Small intestine (tissue), 7 donors: ENCODE data around the gene SIK3. TPM values are rescaled to one million over a fixed set of nuclear protein-coding genes. Genes with fewer than 3 reads are reported as not detected.
A peak's percentile ranks its signal among the peaks of the same experiment; 100 is the strongest.

Source experiments
- DNase-seq, 2 donors: peaks; one replicate each; pipeline versions ENCODE4 v3.0.0 to v3.0.0-alpha.2; 2013
- FAIRE-seq: peaks from 2 replicates; lab custom pipeline; 2012; peaks lifted over from hg19 to GRCh38; lab: Jason Lieb, UNC
- H3K27ac ChIP-seq, 3 donors: one replicate each; pipeline ENCODE4 v1.5.1; 2013; ENCODE audit warnings: low read length in 2 of 3, mild to moderate bottlenecking in 2 of 3, control low read depth in 1 of 3, inconsistent platforms in 1 of 3, low read depth in 1 of 3, moderate library complexity in 1 of 3
- H3K27me3 ChIP-seq, 3 donors: one replicate each; pipeline ENCODE4 v1.6.1; 2013; ENCODE audit warnings: low read length in 3 of 3, inconsistent platforms in 1 of 3; ENCODE audit not compliant: control insufficient read depth in 3 of 3, insufficient read depth in 3 of 3
- H3K36me3 ChIP-seq, 3 donors: one replicate each; pipeline ENCODE4 v1.6.1; 2013; ENCODE audit warnings: low read length in 3 of 3, inconsistent platforms in 1 of 3, low read depth in 1 of 3, mild to moderate bottlenecking in 1 of 3, moderate library complexity in 1 of 3; ENCODE audit not compliant: control insufficient read depth in 3 of 3, insufficient read depth in 2 of 3
- H3K4me1 ChIP-seq, 3 donors: one replicate each; pipeline ENCODE4 v1.6.1; 2013; ENCODE audit warnings: low read length in 2 of 3, inconsistent platforms in 1 of 3, low read depth in 1 of 3, mild to moderate bottlenecking in 1 of 3, moderate library complexity in 1 of 3; ENCODE audit not compliant: control insufficient read depth in 3 of 3, insufficient read depth in 2 of 3
- H3K4me3 ChIP-seq, 3 donors: one replicate each; pipeline ENCODE4 v1.5.1; 2013; ENCODE audit warnings: low read length in 3 of 3, control low read depth in 1 of 3, inconsistent platforms in 1 of 3, low read depth in 1 of 3, mild to moderate bottlenecking in 1 of 3, moderate library complexity in 1 of 3
- H3K9me3 ChIP-seq, 2 donors: one replicate each; pipeline ENCODE4 v1.6.1; 2013; ENCODE audit warnings: low read depth in 1 of 2, low read length in 1 of 2; ENCODE audit not compliant: control insufficient read depth in 2 of 2, insufficient read depth in 1 of 2
- WGBS, 3 donors: extraction: QIAGEN DNeasy Blood & Tissue Kit; methylation state at CpG; one replicate each; pipeline ENCODE4 v1.1.7; 2013; 5-methylcytosine and 5-hydroxymethylcytosine counted together
- polyA plus RNA-seq, 4 donors: library from polyadenylated mRNA; stranded (reverse) in 3 of 4; unstranded in 1 of 4; fragments of 200-250 nt in 3 of 4; fragments of 120-200 nt in 1 of 4; gene quantifications; one replicate each; pipeline versions ENCODE4 v1.2.1 to v1.2.3, GENCODE V29; 2013
- donor health status: healthy with polysubstance abuse.
- donor health status: control.
- donor health status: control.
- donor health status: Bipolar disorder and iron deficiency.
- donor health status: healthy.

The SIK3 gene
- polyA plus RNA-seq, 4 donors: 4.9 to 35.3 (median 9.0) TPM

DNA sequence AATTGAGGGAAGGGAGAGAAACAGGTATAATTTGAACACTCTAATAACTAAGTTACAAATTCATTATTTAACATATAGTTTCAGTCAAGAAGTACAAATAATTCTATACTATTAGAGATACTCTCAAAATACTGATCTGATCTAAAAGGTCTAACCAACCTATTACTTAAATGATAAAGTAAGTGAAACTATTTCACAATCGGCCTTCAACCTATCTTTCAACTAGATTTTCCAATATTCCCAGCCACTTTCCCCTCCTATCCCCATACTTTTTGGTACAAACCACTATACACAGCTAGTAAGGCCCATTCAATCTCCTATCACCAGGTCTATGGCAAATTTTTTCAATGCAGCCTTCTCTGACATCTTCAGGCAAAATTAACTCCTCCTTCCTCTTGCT, 106.7 kb downstream of the SIK3 start:
- Histone ChIP-seq H3K4me3 (no peak overlapping the region), H3K27ac (no peak overlapping the region), H3K36me3 (peaks cover 0 to 4% (median 0%) of the 10 kb centered on the region in 3 donors), H3K27me3 (no peaks in the 10 kb centered on the region), H3K9me3 (no peaks in the 10 kb centered on the region), H3K4me1 (peaks cover 5 to 20% (median 19%) of the 10 kb centered on the region in 3 donors)
- DNase-seq (no peak), FAIRE-seq (no peak)
- WGBS, 3 donors: 45 to 79% (median 57%) methylated on average over 1 of the region's 1 CpG

DNA sequence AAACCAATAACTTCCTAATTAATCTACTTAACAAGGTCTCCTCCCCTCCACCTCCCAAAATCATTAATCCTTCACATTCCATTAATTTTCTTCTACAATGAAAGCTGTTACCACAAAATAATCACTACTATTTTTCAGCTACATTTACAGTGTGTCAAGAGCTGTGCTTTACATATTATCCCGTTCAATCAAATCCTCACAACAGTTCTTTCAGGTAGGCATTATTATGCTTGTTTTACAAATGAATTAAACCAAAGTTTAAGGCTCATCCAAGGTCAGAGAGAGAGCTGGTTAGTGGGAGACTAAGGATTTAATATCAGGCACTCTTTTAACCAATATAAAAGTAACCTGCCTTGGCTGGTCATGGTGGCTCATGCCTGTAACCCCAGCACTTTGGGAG, 107.4 kb downstream of the SIK3 start:
- no peaks in the 10 kb centered on the region for H3K9me3 ChIP-seq
- FAIRE-seq: no peak
- H3K27me3 ChIP-seq: no peaks in the 10 kb centered on the region
- WGBS, 3 donors: 92 to 98% (median 97%) methylated on average over 1 of the region's 1 CpG
- no peak overlapping the region for H3K27ac ChIP-seq
- no peak for DNase-seq
- H3K4me3 ChIP-seq: no peak overlapping the region
- peaks cover 8 to 22% (median 19%) of the 10 kb centered on the region in 3 donors for H3K4me1 ChIP-seq
- peaks cover 0 to 2% (median 0%) of the 10 kb centered on the region in 3 donors for H3K36me3 ChIP-seq

DNA sequence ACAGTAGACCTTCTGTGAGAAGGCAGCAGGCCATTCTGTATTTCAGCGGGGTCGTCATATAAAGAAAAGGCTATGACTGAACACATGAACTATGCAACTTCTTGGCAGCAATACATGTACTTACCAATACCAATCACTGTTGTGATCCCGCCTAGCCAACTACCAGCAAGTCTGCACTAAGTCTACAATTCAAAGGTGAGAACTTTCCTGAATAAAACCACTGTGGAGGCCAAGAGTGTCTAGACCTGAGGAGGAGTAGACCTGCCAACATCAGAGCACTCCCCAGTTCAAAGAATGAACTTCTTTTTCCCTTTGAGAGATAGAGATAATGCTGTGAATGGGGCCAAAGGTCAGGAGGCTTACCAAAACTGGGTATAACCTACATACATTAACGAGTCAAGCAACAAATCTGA, 108.2 kb downstream of the SIK3 start:
- H3K27me3 ChIP-seq: no peaks in the 10 kb centered on the region
- no peak overlapping the region for H3K4me3 ChIP-seq
- H3K9me3 ChIP-seq: no peaks in the 10 kb centered on the region
- H3K27ac ChIP-seq: peak overlapping the region in 2 of 3 donors; percentile 37 to 41
- H3K36me3 ChIP-seq: peaks cover 0 to 2% (median 0%) of the 10 kb centered on the region in 3 donors
- peak; percentile 79 to 91 for DNase-seq
- peaks cover 8 to 23% (median 19%) of the 10 kb centered on the region in 3 donors for H3K4me1 ChIP-seq
- 11 to 40% (median 34%) methylated on average over 4 of the region's 4 CpGs for WGBS, 3 donors
- FAIRE-seq: no peak

DNA sequence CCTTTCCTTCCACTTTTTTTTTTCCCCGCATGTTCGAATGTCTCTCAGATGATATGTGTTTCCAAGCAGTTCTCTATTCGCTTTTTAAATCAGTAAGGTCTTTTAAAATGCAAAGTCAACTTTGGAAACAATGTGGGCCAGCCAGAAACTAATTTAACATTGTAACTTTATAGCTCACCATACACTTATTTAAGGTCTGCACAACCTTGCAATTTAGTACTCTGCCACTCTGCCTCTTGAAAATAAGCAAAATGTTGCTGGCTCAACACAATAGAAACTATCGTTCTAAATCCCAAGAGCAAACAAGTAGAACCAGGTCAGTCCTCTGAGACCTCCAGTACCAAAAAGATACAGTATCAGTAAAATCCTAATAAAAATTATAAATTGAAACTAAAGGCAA, 109.0 kb downstream of the SIK3 start:
- Histone ChIP-seq H3K4me3 (no peak overlapping the region), H3K27me3 (no peaks in the 10 kb centered on the region), H3K36me3 (peaks cover 0 to 2% (median 0%) of the 10 kb centered on the region in 3 donors), H3K9me3 (no peaks in the 10 kb centered on the region), H3K4me1 (peaks cover 8 to 28% (median 19%) of the 10 kb centered on the region in 3 donors), H3K27ac (no peak overlapping the region)
- FAIRE-seq (no peak), DNase-seq (no peak)
- 67 to 71% (median 69%) methylated on average over 4 of the region's 4 CpGs for WGBS, 3 donors

DNA sequence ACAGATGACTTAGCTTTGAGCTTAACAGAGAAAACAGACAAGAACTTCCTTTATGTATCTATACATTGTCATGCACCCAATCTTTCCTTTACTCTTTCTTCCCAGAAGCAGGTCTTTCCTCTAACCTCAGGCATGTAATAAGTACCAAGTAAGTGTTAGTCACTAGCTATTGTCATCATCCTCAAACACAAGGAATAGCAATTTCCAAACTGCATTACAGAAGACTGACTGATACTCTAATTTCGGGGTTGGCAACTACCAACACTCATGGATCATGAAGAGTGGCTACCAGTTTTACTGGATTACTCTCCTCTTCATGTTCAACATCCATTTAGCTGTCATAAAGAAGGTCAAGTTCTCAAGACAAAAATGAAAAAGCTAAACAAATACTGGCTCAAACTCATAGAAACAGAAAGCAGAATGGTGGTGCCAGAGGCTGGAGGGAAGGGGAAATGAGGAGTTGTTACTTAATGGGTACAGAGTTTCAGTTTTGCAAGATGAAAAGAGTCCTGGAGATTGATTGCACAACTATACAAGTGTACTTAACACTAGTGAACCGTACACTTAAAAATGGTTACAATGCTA, 111.6 kb downstream of the SIK3 start:
- 16 to 39% (median 23%) methylated on average over 2 of the region's 2 CpGs for WGBS, 3 donors
- no peak for FAIRE-seq
- Histone ChIP-seq H3K27me3 (no peaks in the 10 kb centered on the region), H3K4me1 (peaks cover 8 to 30% (median 19%) of the 10 kb centered on the region in 3 donors), H3K9me3 (no peaks in the 10 kb centered on the region), H3K36me3 (peaks cover 0 to 2% (median 0%) of the 10 kb centered on the region in 3 donors), H3K27ac (peak overlapping the region in 1 of 3 donors; percentile 46), H3K4me3 (no peak overlapping the region)
- peak; percentile 51 to 60 for DNase-seq

DNA sequence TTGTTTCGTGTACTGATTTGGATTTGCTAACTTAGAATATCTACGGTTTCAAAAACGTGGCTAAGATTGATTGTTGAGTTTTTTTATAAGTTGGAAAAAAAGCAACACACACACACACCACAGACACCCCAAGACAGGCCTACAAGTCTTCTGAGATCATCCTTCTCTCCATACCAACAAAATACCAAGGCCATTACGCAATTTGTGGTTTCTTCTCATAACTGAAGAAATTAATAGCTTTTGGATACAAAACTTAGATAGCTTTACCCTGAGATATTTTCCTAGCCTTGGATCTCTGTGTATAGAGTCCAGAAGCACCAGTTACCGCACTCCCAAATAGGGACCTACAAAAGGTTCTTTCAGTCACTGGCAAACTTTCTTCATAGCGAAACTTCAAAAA, 113.6 kb downstream of the SIK3 start:
- FAIRE-seq (no peak), DNase-seq (no peak)
- peak overlapping the region in 1 of 3 donors; percentile 64 for H3K27ac ChIP-seq
- 61 to 86% (median 77%) methylated on average over 6 of the region's 6 CpGs for WGBS, 3 donors
- H3K27me3 ChIP-seq: no peaks in the 10 kb centered on the region
- H3K9me3 ChIP-seq: no peaks in the 10 kb centered on the region
- H3K36me3 ChIP-seq: peaks cover 0 to 2% (median 0%) of the 10 kb centered on the region in 3 donors
- no peak overlapping the region for H3K4me3 ChIP-seq
- H3K4me1 ChIP-seq: peaks cover 8 to 28% (median 8%) of the 10 kb centered on the region in 3 donors

DNA sequence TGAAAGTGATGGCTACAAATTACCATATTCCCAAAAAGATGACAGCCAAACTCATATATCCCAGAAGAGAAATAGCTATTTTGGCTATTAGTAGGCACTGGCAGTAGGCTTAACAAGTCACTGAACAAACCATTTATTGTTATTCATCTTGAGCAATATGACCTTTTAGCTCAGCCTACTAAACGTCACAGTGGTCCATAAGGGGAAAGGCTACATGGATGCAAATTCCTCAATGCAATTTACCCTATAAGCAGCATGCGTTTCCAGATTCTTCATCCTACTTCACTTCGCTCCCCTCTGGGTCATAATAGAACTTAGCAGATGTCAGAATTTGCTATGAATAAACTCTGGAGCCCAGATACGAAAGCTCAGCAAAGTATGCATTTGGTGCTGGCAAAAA, 114.0 kb downstream of the SIK3 start:
- Histone ChIP-seq H3K4me3 (no peak overlapping the region), H3K27ac (peak overlapping the region in 1 of 3 donors; percentile 64), H3K4me1 (peaks cover 5 to 24% (median 8%) of the 10 kb centered on the region in 3 donors), H3K27me3 (no peaks in the 10 kb centered on the region), H3K36me3 (peaks cover 0 to 2% (median 0%) of the 10 kb centered on the region in 3 donors), H3K9me3 (no peaks in the 10 kb centered on the region)
- 67 to 90% (median 84%) methylated on average over 4 of the region's 4 CpGs for WGBS, 3 donors
- DNase-seq (no peak), FAIRE-seq (no peak)

DNA sequence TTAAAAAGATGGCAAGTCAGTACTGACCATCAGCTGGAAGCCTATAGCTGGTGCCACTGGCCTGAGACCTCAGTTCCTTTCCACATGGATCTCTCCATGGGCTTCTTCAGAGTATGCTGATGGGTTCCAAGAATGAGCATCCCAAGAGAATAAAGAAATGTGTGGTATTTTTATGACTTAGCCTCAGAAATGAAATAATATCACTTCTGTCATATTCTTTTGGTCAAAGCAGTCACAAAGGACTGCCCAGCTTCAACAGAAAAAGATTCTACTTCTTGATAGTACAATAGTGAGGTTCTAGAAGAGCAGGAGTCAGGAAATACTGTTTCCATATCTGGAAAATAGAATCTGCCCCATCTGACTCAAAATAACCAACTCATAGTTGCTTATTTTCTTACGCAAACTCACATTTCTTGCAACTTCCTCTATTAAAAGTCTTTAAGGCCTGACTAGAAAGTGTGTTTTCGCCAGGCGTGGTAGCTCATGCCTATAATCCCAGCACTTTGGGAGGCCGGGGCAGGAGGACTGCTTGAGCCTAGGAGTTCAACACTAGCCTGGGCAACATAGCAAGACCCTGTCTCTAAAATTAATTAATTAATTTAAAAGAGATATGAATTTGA, 116.9 kb downstream of the SIK3 start:
- 81 to 97% (median 96%) methylated on average over 4 of the region's 4 CpGs for WGBS, 3 donors
- no peak overlapping the region for H3K4me3 ChIP-seq
- no peaks in the 10 kb centered on the region for H3K36me3 ChIP-seq
- peaks cover 0 to 11% (median 2%) of the 10 kb centered on the region in 3 donors for H3K4me1 ChIP-seq
- FAIRE-seq (no peak), DNase-seq (no peak)
- H3K27ac ChIP-seq: peak overlapping the region in 1 of 3 donors; percentile 54
- no peaks in the 10 kb centered on the region for H3K9me3 ChIP-seq
- H3K27me3 ChIP-seq: no peaks in the 10 kb centered on the region
